GM12873 (cell line): ENCODE measurements around the gene TBC1D8.

Experiments used
- CTCF ChIP-seq: IDR thresholded peaks from 2 replicates; pipeline ENCODE4 v1.5.1; 2012; ENCODE audit warnings: low read depth, mild to moderate bottlenecking, moderate library complexity, low read length, control low read depth; ENCODE audit not compliant: insufficient read depth; ENCODE audit errors: missing control alignments

Gene TBC1D8

GRCh38 chr2:101160454-101160853 is 9.3 kb upstream of the TBC1D8 start:
- TF ChIP-seq CTCF, result no peak

- no peak for TF ChIP-seq CTCF
Observed at GRCh38 chr2:101159526-101159925, 8.3 kb upstream of the TBC1D8 start.

GRCh38 chr2:101157272-101157671 is 6.1 kb upstream of the TBC1D8 start:
- TF ChIP-seq CTCF, result no peak

- TF ChIP-seq CTCF, result no peak
Observed at GRCh38 chr2:101153787-101154186, 2.6 kb upstream of the TBC1D8 start.

- TF ChIP-seq CTCF, result no peak
Observed at GRCh38 chr2:101153077-101153707, 2.0 kb upstream of the TBC1D8 start.

- peak; percentile 90 for TF ChIP-seq CTCF
Observed at GRCh38 chr2:101152272-101153076, 1.3 kb upstream of the TBC1D8 start.

GRCh38 chr2:101151859-101152271 is 683 bp upstream of the TBC1D8 start:
- TF ChIP-seq CTCF, result no peak
